Ovary (tissue), 3 donors: ENCODE data around the gene C15orf62.

Experiments
- CTCF ChIP-seq, 3 donors: fragments of 450-650 bp in 2 of 3; fragments of 200-600 bp in 1 of 3; IDR thresholded peaks; one replicate each; pipeline versions ENCODE4 v1.5.1 to v1.8.0; 2016 to 2022; ENCODE audit warnings: antibody characterized with exemption in 3 of 3, mild to moderate bottlenecking in 1 of 3
- EP300 ChIP-seq: sonication (generic); formaldehyde crosslinking; IDR thresholded peaks from one replicate; pipeline ENCODE4 v1.6.1; 2017; ENCODE audit warnings: antibody characterized with exemption
- POLR2A ChIP-seq: fragments of 450-650 bp; IDR thresholded peaks from one replicate; pipeline ENCODE4 v1.6.1; 2017; ENCODE audit warnings: antibody characterized with exemption, mild to moderate bottlenecking, moderate library complexity
- donor health status: DM: no; HTN: no; CAD: no.

DNA sequence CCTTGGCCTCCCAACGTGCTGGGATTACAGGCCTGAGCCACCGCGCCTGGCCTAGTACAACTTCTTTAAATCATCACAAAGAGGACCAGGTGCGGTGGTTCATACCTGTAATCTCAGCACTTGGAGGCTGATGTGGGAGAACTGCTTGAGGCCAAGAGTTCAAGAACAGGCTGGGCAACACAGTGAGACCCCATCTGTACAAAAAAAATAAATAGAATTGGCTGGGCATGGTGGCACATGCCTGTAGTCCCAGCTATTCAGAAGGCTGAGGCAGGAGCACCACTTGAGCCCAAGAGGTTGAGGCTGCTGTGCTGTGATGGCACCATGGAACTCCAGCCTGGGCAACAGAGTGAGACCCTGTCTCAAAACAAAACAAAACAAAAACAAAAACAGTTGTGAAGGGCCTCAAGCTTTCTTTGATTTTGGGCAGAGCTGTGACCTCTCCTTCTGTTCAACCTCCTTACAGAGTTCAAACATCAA is 20.6 kb upstream of the C15orf62 start:
- TF ChIP-seq CTCF (IDR thresholded peaks at IDR 0.05) (no peak), POLR2A (no peak), EP300 (no peak)
